H4 (cell line): ENCODE data around the gene ACTR5. TPM values are rescaled to one million over a fixed set of nuclear protein-coding genes. Genes with fewer than 3 reads are reported as not detected.
"Not testable (repeated sequence)": the region's sequence is repeated elsewhere in the genome, so short reads cannot be mapped to it uniquely, and the experiment has no call there.

ENCODE experiments used
- DNase-seq: peaks from one replicate; pipeline ENCODE4 v3.0.0-alpha.2; 2015; ENCODE audit warnings: low spot score
- total RNA-seq: library from RNA; depleted of rRNA; stranded (reverse); fragments of >200 nt; shearing (Covaris generic); gene quantifications from 2 replicates; pipeline ENCODE4 v1.2.3, GENCODE V29; 2014; rRNA removed

ACTR5 gene
- total RNA-seq, 1 experiment from 2014 or later = 5.9 TPM

- no peak for DNase-seq
These were observed 57.3 kb downstream of the ACTR5 start, which contains the start of gene PPP1R16B for GRCh38 chr20:38805502-38805957. TSS of gene PPP1R16B (plus strand) at chr20:38805697. CDS start at chr20:38835926, 30,229 bp downstream.

GRCh38 chr20:38805958-38806854 is 57.9 kb downstream of the ACTR5 start:
- DNase-seq = no peak

- no peak for DNase-seq
These were observed 58.8 kb downstream of the ACTR5 start for GRCh38 chr20:38806855-38807655.

- DNase-seq = no peak
These were observed 61.7 kb downstream of the ACTR5 start for GRCh38 chr20:38809942-38810341.

GRCh38 chr20:38810926-38811630 is 62.8 kb downstream of the ACTR5 start:
- no peak for DNase-seq

GRCh38 chr20:38811769-38812168 is 63.5 kb downstream of the ACTR5 start:
- DNase-seq = no peak

- no peak for DNase-seq
These were observed 63.9 kb downstream of the ACTR5 start for GRCh38 chr20:38812182-38812581.

- no peak for DNase-seq
These were observed 64.7 kb downstream of the ACTR5 start for GRCh38 chr20:38812709-38813573.

GRCh38 chr20:38813574-38813962 is 65.3 kb downstream of the ACTR5 start:
- DNase-seq = not testable (repeated sequence)

GRCh38 chr20:38815446-38815845 is 67.2 kb downstream of the ACTR5 start:
- DNase-seq = no peak

GRCh38 chr20:38818113-38819065 is 70.1 kb downstream of the ACTR5 start:
- no peak for DNase-seq

Other genes with a start within 250 kb of the ACTR5 start
- not detected in 2 replicates for gene ADIG, start 167.3 kb upstream of the ACTR5 start, total RNA-seq
- not detected in 2 replicates for gene ARHGAP40, start 146.7 kb upstream of the ACTR5 start, total RNA-seq
- not detected in 2 replicates for gene SLC32A1, start 24.0 kb upstream of the ACTR5 start, total RNA-seq
- 0.16 TPM in 1 of 2 replicates, not detected in the other for gene PPP1R16B, start 57.2 kb downstream of the ACTR5 start, total RNA-seq
- gene FAM83D, start 178.0 kb downstream of the ACTR5 start, total RNA-seq = 66.2 and 67.5 TPM in 2 replicates
- gene DHX35, start 213.9 kb downstream of the ACTR5 start, total RNA-seq = 13.4 and 18.6 TPM in 2 replicates